ENCODE data around the gene ARHGEF16. TPM values are rescaled to one million over a fixed set of nuclear protein-coding genes. Genes with fewer than 3 reads are reported as not detected.

Gene ARHGEF16
- total RNA-seq, 1 donor from 2014 or later, result 1.7 TPM

DNA sequence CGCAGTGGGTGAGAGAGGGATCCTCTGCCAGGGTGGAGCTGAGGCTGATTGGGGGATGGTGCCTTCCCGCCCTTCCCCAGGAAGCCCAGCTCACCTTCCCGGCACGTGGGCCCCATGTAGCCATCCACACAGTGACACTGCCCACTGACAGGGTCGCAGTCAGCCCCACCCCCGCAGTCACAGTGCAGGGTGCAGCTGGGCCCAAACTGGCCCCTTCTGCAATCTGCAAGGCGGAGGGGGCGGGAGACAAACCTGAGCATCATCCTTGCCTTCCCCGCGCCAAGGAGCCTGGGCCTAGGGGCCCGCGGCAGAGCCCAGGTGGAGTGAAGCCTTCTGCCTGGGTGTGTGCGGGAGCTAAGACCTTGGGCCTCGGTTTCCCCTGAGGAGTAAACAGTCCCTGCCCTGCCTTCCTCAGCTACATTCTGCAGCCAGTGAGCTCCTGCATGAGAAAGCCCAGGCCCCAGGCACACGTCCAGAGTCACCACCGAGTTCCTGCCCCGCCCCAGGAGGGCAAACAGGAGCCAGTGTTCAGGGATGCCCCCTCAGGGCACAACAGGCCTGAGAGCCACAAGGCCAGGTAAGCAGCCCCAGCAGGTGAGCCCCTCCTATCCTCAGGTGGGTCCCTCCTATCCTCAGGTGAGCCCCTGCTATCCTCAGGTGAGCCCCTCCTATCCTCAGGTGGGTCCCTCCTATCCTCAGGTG lies 38.2 kb downstream of the ARHGEF16 start:
- Mint-ChIP-seq H3K4me1 (ENCODE audit: unreplicated experiment) (no peaks in the 10 kb centered on the region), H3K36me3 (ENCODE audit: low read depth, unreplicated experiment) (peaks cover 15% of the 10 kb centered on the region), H3K4me3 (ENCODE audit: unreplicated experiment) (no peak overlapping the region), H3K9me3 (ENCODE audit: unreplicated experiment) (no peaks in the 10 kb centered on the region), H3K27me3 (ENCODE audit: unreplicated experiment) (peaks cover 19% of the 10 kb centered on the region), H3K27ac (ENCODE audit: unreplicated experiment) (no peak overlapping the region)
- TF ChIP-seq, protein P1, sequence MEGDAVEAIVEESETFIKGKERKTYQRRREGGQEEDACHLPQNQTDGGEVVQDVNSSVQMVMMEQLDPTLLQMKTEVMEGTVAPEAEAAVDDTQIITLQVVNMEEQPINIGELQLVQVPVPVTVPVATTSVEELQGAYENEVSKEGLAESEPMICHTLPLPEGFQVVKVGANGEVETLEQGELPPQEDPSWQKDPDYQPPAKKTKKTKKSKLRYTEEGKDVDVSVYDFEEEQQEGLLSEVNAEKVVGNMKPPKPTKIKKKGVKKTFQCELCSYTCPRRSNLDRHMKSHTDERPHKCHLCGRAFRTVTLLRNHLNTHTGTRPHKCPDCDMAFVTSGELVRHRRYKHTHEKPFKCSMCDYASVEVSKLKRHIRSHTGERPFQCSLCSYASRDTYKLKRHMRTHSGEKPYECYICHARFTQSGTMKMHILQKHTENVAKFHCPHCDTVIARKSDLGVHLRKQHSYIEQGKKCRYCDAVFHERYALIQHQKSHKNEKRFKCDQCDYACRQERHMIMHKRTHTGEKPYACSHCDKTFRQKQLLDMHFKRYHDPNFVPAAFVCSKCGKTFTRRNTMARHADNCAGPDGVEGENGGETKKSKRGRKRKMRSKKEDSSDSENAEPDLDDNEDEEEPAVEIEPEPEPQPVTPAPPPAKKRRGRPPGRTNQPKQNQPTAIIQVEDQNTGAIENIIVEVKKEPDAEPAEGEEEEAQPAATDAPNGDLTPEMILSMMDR (IDR thresholded peaks at IDR 0.05; ENCODE audit: unreplicated experiment), result no peak
- DNase-seq (ENCODE audit: low spot score), result no peak

DNA sequence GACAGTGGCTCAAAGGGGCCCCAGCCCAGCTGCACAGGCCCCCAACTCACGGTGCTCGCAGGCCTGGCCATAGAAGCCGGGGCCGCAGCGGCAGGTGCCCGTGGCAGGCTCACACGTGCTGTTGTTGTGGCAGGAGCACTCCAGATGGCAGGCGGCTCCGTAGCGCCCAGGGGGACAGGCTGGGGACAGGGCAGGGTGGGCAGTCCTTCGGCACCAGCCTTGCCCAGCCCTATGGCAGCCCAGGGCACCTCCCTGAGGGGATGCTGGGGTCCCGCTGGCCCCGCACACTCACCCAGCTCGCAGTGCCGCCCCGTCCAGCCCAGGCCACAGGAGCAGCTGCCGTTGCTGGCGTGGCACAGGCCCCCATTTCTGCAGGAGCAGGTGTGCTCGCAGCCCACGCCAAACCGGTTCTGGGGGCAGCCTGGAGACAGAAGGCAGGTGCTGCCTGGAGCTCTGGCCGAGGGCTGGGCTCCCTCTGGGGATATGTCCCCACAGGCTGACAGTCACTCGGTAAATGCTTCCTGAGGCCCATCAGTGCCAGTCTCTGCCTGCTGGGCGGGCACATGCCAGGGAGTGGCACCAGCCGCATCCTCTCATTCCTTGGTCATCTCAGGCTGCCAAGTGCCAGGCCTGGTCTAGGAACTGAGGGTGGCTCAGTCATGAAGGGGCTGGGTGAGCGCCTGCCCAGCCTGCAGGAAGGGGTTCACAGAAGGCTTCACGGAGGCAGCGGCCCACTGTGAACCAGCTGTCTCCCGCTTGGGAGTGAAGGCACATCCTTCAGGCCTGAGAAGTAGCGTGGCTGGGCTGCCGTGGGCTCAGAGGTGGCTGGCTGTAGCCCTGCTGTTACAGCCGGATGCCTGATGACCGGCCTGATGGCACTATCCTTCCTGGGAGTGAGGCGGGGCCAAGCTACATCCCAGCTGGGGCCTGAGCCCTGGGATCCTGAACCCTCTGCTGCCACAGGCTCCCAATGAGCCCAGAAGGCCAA lies 40.1 kb downstream of the ARHGEF16 start:
- Mint-ChIP-seq H3K4me3 (ENCODE audit: unreplicated experiment) (no peak overlapping the region), H3K27me3 (ENCODE audit: unreplicated experiment) (peaks cover 9% of the 10 kb centered on the region), H3K9me3 (ENCODE audit: unreplicated experiment) (no peaks in the 10 kb centered on the region), H3K27ac (ENCODE audit: unreplicated experiment) (no peak overlapping the region), H3K4me1 (ENCODE audit: unreplicated experiment) (no peaks in the 10 kb centered on the region), H3K36me3 (ENCODE audit: low read depth, unreplicated experiment) (no peaks in the 10 kb centered on the region)
- DNase-seq (ENCODE audit: low spot score), result no peak
- TF ChIP-seq, protein P1 (IDR thresholded peaks at IDR 0.05; ENCODE audit: unreplicated experiment), result no peak

DNA sequence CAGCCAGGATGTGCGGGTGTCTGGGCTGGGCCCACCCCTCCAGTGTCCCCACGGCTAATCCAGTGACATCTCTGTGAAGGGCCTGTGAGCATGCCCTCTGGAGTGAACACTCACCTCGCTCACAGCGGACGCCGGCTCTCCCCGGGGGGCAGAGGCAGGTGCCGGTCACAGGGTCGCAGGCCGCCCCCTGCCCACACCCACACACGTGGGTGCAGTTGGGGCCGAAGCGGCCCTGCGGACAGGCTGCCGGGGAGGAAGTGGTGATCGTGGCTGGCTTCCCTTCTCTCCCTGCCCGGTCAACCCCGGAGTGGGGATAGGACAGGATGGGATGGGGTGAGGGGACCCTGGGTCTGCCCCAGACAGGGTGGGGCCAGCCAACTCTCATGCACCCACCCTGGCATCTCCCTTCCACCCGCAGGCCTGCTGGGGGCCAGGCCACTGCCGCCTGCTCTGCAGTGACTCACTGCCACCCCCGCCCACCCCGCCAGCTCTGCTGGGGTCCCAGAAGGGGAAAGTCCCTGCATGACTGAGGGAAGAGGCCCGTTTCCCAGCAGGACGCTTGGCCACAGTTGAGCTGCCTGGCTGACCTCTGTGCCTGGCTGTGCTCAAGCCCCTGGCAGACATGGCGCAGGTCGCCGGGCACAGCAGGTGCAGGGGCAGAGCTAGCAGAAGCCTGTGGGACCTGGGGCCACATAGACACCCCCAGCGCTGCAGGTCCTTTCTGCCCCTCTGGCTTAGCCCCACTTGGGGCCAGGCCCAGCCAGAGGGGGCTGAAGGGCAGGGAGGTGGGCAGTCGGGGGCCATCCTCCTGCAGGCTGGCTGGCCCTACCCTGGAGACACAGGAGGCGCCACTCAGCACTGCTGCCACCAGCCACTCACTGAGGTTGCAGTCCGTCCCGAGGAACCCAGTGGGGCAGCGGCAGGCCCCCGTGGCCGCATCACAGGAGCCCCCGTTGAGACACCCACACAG lies 41.6 kb downstream of the ARHGEF16 start:
- peaks cover 9% of the 10 kb centered on the region for H3K27me3 Mint-ChIP-seq (ENCODE audit: unreplicated experiment)
- TF ChIP-seq, protein P1 (IDR thresholded peaks at IDR 0.05; ENCODE audit: unreplicated experiment), result no peak
- no peak overlapping the region for H3K4me3 Mint-ChIP-seq (ENCODE audit: unreplicated experiment)
- H3K36me3 Mint-ChIP-seq (ENCODE audit: low read depth, unreplicated experiment), result no peaks in the 10 kb centered on the region
- DNase-seq (ENCODE audit: low spot score), result no peak
- H3K4me1 Mint-ChIP-seq (ENCODE audit: unreplicated experiment), result no peaks in the 10 kb centered on the region
- no peak overlapping the region for H3K27ac Mint-ChIP-seq (ENCODE audit: unreplicated experiment)
- H3K9me3 Mint-ChIP-seq (ENCODE audit: unreplicated experiment), result no peaks in the 10 kb centered on the region

DNA sequence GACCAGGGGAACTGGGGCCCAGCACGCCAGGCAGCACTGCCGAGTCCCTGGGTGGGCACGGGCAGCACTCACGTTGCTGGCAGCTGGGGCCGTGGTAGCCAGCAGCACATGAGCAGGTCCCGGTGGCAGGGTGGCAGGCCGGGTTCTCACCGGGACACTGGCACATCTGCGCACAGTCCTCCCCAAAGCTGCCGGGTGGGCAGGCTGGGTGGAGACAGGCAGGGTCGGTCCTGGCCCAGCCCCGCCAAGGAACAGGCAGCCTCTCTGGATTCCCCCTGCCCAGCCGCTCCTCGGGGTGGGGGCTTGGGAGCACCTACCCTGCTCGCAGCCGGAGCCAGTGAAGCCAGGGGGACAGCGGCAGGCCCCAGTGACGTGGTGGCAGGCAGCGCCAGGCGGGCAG lies 42.5 kb downstream of the ARHGEF16 start:
- TF ChIP-seq, protein P1 (IDR thresholded peaks at IDR 0.05; ENCODE audit: unreplicated experiment), result no peak
- Mint-ChIP-seq H3K36me3 (ENCODE audit: low read depth, unreplicated experiment) (no peaks in the 10 kb centered on the region), H3K4me3 (ENCODE audit: unreplicated experiment) (no peak overlapping the region), H3K4me1 (ENCODE audit: unreplicated experiment) (no peaks in the 10 kb centered on the region), H3K27me3 (ENCODE audit: unreplicated experiment) (peaks cover 7% of the 10 kb centered on the region), H3K27ac (ENCODE audit: unreplicated experiment) (no peak overlapping the region), H3K9me3 (ENCODE audit: unreplicated experiment) (no peaks in the 10 kb centered on the region)
- DNase-seq (ENCODE audit: low spot score), result no peak

Measured in endothelial cell (in vitro differentiated cells).